Glutamatergic neuron (in vitro differentiated cells): ENCODE data around the gene SLC2A10. TPM values are rescaled to one million over a fixed set of nuclear protein-coding genes. Genes with fewer than 3 reads are reported as not detected.

ENCODE experiments used
- DNase-seq: peaks from one replicate; pipeline ENCODE4 v3.0.0; 2022
- H3K27ac Mint-ChIP-seq: one replicate; pipeline ENCODE4 v1.8.0; 2020; ENCODE audit warnings: mild to moderate bottlenecking, mixed read lengths, inconsistent platforms; ENCODE audit not compliant: unreplicated experiment
- H3K27me3 Mint-ChIP-seq: one replicate; pipeline ENCODE4 v1.8.0; 2020; ENCODE audit warnings: mild to moderate bottlenecking, moderate library complexity, mixed read lengths, inconsistent platforms; ENCODE audit not compliant: unreplicated experiment
- H3K36me3 Mint-ChIP-seq: one replicate; pipeline ENCODE4 v1.8.0; 2020; ENCODE audit warnings: mild to moderate bottlenecking, mixed read lengths, inconsistent platforms; ENCODE audit not compliant: unreplicated experiment
- H3K4me1 Mint-ChIP-seq: one replicate; pipeline ENCODE4 v1.8.0; 2020; ENCODE audit warnings: mild to moderate bottlenecking, low read depth, mixed read lengths, inconsistent platforms; ENCODE audit not compliant: unreplicated experiment
- H3K4me3 Mint-ChIP-seq: one replicate; pipeline ENCODE4 v1.8.0; 2020; ENCODE audit warnings: mild to moderate bottlenecking, mixed read lengths, inconsistent platforms; ENCODE audit not compliant: unreplicated experiment
- H3K9me3 Mint-ChIP-seq: one replicate; pipeline ENCODE4 v1.8.0; 2020; ENCODE audit warnings: mild to moderate bottlenecking, moderate library complexity, mixed read lengths, inconsistent platforms; ENCODE audit not compliant: unreplicated experiment
- CTCF ChIP-seq: fragments of 200-600 bp; sonication (generic); IDR thresholded peaks from one replicate; pipeline ENCODE4 v1.5.0; 2021; ENCODE audit not compliant: partially characterized antibody, unreplicated experiment
- total RNA-seq: library from RNA; stranded (reverse); fragmentation: NEBNext Ultra II Directional; extraction: Animal tissue kit (Norgen Biotek cat#: 25700); gene quantifications from one replicate; pipeline ENCODE4 v1.2.1, GENCODE V29; 2021; ENCODE audit not compliant: unreplicated experiment

SLC2A10 gene
- total RNA-seq, 1 donor from 2014 or later = 0.37 TPM

GRCh38 chr20:46774943-46775560 is 65.6 kb downstream of the SLC2A10 start:
- no peak for TF ChIP-seq CTCF
- Mint-ChIP-seq H3K9me3 (peaks cover 5% of the 10 kb centered on the region), H3K27ac (no peak overlapping the region), H3K4me3 (no peak overlapping the region), H3K4me1 (peaks cover 7% of the 10 kb centered on the region), H3K36me3 (peaks cover 6% of the 10 kb centered on the region), H3K27me3 (peaks cover 6% of the 10 kb centered on the region)
- DNase-seq = no peak

- no peak overlapping the region for H3K4me3 Mint-ChIP-seq
- H3K27me3 Mint-ChIP-seq = peaks cover 6% of the 10 kb centered on the region
- H3K27ac Mint-ChIP-seq = no peak overlapping the region
- H3K4me1 Mint-ChIP-seq = peaks cover 7% of the 10 kb centered on the region
- H3K36me3 Mint-ChIP-seq = peaks cover under 1% of the 10 kb centered on the region
- H3K9me3 Mint-ChIP-seq = peaks cover 2% of the 10 kb centered on the region
- DNase-seq = no peak
- no peak for TF ChIP-seq CTCF
Observed at GRCh38 chr20:46775806-46776205, 66.4 kb downstream of the SLC2A10 start.

GRCh38 chr20:46777331-46777730 is 67.9 kb downstream of the SLC2A10 start:
- Mint-ChIP-seq H3K27ac (no peak overlapping the region), H3K4me1 (peaks cover 7% of the 10 kb centered on the region), H3K27me3 (peaks cover 6% of the 10 kb centered on the region), H3K36me3 (no peaks in the 10 kb centered on the region), H3K4me3 (no peak overlapping the region), H3K9me3 (peaks cover 2% of the 10 kb centered on the region)
- no peak for TF ChIP-seq CTCF
- DNase-seq = no peak

GRCh38 chr20:46779831-46780230 is 70.4 kb downstream of the SLC2A10 start:
- no peaks in the 10 kb centered on the region for H3K27me3 Mint-ChIP-seq
- no peaks in the 10 kb centered on the region for H3K36me3 Mint-ChIP-seq
- no peak for DNase-seq
- peaks cover 7% of the 10 kb centered on the region for H3K4me1 Mint-ChIP-seq
- peaks cover 2% of the 10 kb centered on the region for H3K9me3 Mint-ChIP-seq
- TF ChIP-seq CTCF = no peak
- no peak overlapping the region for H3K27ac Mint-ChIP-seq
- no peak overlapping the region for H3K4me3 Mint-ChIP-seq

GRCh38 chr20:46784436-46785127 is 75.1 kb downstream of the SLC2A10 start:
- H3K27ac Mint-ChIP-seq = no peak overlapping the region
- peaks cover 1% of the 10 kb centered on the region for H3K27me3 Mint-ChIP-seq
- no peaks in the 10 kb centered on the region for H3K4me1 Mint-ChIP-seq
- DNase-seq = no peak
- H3K9me3 Mint-ChIP-seq = peaks cover 6% of the 10 kb centered on the region
- no peaks in the 10 kb centered on the region for H3K36me3 Mint-ChIP-seq
- no peak overlapping the region for H3K4me3 Mint-ChIP-seq
- TF ChIP-seq CTCF = no peak
